ENCODE measurements around the gene SLIT3. TPM values are rescaled to one million over a fixed set of nuclear protein-coding genes. Genes with fewer than 3 reads are reported as not detected.
"Not testable (repeated sequence)": the region's sequence is repeated elsewhere in the genome, so short reads cannot be mapped to it uniquely, and the experiment has no call there.

Gene SLIT3
- total RNA-seq, 1 donor from 2014 or later = 3.5 TPM

DNA sequence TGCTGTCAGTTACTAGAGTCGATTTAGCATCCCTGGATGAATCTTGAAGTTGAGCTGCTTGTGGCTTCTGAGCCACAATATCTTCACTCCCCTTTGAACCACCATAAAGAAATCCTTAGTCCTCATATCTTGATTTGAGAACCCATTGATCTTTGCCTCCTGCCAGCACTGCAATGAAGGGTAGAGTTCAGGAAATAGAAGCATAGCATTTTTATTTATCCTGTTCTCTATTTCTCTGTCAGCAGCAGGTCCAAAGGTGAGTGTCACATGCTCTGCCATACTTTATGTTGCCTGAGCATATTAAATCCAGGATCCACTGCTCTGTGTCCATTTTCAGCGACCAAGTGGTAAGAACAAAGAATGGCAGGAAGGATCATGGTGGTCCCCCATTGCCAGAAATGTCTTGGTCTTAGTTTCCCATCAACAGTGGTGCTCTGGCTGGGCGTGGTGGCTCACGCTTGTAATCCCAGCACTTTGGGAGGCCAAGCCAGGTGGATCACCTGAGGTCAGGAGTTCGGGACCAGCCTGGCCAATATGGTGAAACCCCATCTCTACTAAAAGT lies 641.6 kb downstream of the SLIT3 start:
- ATAC-seq = no peak

DNA sequence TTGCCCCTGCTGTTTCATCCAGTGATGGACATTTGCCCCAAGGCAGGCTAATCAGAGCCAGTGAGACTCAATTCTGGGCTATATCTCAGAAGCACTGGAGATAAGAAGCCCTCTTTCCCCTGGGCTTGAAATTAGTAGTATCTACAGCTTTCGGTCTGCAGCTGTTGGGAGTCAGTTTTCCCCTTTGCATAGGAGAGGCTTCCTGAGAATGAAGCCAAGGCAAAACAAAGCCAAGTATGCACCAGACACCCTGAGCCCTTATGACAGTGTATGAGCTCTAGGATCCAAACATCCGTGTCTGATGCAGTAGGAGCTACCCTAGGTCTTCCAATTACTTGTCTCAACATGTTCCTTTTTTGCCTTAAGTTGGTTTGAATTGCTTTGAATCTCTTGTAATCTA lies 642.5 kb downstream of the SLIT3 start:
- peak; percentile 77 for ATAC-seq

DNA sequence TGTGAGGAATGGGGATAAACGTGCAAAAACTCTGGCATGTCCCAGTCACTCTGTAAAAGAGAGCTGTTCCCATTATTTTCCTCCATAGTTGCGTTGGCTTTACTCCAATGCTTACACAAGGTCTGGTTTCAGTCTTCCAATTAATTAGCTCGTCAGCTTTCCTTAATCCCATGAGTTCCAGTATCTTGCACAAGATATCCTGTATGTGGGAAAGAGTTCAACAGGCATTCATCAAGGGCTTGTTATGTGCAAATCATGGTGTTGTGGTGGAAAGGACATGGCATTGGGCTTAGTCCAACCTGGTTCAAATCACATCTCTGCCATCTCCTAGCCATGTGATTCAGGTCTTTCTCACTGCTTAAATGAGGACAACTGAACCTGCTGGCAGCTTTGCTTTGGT lies 644.3 kb downstream of the SLIT3 start:
- ATAC-seq = peak; percentile 83

DNA sequence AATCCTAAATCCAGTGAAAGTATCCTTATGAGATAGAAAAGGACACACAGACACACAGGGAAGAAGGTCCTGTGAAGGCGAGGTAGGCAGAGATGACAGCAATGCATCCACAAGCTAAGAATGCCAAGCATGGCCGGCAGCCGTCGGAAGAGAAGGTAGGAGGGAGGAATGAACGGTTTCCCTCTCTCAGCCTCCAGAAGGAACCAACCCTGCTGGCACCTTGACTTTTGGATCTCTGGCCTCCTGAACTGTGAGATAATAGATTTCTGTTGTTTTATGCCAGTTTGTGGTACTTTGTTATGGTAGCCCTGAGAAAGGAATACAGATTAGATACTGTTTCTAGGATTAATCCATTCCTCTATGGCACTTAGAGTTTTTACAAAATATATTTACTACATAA lies 645.6 kb downstream of the SLIT3 start:
- no peak for ATAC-seq

DNA sequence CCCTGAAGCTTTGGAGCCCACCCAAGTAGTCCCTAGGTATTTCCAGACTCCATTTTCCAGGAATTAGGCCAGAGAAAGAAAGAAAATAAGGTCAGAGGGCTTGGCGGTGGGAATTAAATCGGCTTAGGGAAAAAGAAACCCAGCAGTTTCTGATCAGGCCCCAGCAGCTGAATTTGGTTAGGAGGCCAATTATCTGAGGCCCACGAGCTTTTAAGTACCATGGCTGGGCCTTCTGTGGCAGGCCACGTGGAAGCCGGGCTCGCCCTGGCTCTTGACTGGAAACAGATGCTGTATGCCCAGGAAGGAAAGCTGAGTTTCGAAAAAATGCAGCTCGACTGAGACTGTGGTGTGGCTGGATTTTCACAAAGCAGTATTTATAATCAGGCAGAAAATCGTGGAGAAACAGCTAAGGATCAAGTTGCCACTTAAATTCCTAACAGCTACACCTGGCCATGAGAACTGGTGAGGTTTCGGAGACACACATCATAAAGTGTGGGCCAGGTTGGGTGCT lies 646.7 kb downstream of the SLIT3 start:
- no peak for ATAC-seq

DNA sequence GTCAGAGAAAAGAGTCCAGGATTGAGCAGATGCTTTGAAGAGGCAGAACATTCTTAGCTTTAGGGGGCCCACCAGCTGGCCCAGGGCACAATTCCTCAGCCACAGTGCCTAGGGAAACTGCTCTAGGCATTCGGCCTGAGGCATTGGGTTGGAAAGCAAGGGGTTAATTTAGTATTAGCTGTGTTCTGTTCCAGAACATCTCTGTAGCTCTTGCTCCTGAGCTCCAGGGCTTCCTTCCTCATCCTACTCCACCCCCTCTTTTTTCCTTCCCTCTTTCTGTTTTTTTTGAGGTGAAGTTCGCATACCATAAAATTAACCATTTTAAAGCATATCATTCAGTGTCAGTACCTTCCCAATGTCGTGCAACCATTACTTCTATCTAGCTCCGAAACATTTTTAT lies 647.3 kb downstream of the SLIT3 start:
- ATAC-seq = no peak

DNA sequence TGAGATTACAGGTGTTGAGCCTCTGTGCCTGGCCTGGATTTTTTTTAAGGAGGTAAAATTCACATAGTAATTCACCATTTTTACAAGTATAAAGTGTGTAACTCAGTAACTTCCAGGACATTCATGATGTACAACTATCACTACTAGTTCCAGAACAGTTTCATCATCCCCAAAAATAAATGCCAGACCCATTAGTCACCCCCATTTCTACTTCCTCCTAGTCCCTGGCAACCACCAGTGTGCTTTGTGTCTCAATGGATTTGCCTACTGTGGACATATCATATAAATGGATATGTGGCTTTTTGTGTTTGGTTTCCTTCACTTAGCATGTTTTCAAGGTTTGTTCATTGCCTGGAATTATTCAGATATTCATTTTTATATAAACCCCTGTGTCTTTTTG lies 649.3 kb downstream of the SLIT3 start:
- peak; percentile 73 for ATAC-seq

DNA sequence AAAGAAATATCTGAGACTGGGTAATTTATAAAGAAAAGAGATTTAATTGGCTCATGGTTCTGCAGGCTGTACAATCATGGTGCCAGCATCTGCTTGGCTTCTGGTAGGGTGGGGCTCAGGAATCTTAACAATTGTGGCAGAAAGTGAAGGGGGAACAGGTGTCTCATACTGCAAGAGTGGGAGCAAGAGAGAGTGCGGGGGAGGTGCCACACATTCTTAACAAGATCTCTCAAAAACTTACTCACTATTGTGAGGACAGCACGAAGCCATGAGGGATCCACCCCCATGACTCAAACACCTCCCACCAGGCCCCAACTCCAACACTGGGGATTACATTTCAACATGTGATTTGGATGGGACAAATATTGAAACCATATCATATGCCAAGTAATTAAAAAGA lies 651.6 kb downstream of the SLIT3 start:
- no peak for ATAC-seq

DNA sequence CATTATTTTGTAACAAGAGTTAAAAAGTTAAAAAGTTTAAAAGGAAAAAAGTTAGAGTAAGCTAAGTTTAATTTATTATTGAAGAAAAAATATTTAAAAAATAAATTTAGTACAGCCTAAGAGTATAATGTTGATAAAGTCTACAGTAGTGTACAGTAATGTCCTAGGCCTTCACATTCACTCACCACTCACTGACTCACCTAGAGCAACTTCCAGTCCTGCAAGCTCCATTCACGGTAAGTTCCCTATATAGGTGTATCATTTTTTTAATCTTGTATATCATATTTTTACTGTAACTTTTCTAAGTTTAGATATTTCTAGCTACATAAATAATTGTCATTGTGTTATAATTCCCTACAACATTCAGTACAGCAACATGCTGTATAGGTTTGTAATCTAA lies 652.4 kb downstream of the SLIT3 start:
- ATAC-seq = no peak

DNA sequence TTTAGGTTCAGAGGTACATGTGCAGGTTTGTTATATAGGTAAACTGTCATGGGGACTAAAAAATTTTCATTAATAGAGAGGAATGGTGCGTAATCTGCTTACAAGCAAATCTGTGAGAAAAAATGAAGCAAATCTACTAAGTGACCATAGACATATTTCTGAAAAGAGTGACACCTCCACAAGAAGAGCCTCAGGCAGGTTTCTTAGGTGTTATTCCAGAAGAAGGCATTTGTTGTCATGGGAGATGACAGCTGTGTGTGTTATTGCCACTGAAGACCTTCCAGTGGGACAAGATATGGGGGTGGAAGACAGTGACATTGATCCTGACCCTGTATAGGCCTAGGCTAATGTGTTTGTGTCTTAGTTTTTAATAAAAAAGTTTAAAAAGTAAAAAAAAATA lies 652.9 kb downstream of the SLIT3 start:
- ATAC-seq = no peak

DNA sequence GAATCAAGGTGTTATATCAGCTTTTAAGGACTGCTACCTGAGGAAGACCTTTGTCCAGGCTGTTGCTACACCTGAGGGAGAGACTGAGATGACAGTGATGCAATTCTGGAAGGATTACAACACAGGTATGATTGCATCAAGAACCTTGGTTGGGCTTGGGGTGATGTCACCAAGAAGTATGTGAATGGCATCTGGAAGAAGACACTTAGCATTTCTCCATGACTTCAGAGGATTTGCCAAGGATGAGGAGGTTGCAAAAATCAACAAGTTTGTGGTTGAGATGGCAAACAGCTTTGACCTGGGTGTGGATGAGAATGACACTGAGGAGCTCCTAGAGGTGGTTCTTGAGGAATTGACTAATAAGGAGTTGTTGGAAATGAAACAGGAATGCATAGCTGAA lies 653.9 kb downstream of the SLIT3 start:
- peak; percentile 93 for ATAC-seq

DNA sequence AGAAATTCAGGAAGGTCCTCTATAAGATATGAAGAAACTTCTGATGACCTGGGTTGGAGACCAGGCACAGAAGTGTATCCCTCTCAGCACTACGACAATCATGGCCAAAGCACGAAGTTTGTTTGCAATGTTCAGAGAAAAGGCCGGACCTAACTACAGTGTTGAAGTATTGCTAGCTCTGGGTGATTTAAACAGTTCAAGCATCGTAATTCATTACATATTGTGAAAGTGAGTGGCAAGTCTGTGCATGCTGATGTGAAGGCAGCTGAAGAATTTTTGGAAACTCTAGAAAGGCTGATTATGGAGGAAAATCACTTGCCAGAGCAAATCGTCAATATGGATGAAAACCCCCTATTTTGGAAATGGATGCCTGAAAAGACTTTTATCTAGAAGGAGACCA lies 654.6 kb downstream of the SLIT3 start:
- ATAC-seq = peak; percentile 70

DNA sequence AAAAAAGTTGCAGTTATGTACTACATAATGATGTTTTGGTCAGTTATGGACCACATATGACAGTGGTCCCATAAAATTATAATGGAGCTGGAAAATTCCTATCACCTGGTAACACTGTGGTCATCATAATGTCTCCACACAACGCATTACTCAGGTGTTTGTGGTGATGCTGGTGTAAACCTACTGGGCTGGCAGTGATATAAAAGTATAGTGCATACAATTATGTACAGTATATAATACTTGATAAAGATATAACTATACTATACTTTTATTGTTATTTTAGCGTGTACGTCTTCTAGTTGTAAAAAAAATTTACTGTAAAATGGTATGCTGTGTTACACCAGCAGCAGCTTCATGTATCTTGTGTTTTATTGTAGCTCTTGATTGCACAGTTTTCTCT lies 655.7 kb downstream of the SLIT3 start:
- ATAC-seq = no peak

DNA sequence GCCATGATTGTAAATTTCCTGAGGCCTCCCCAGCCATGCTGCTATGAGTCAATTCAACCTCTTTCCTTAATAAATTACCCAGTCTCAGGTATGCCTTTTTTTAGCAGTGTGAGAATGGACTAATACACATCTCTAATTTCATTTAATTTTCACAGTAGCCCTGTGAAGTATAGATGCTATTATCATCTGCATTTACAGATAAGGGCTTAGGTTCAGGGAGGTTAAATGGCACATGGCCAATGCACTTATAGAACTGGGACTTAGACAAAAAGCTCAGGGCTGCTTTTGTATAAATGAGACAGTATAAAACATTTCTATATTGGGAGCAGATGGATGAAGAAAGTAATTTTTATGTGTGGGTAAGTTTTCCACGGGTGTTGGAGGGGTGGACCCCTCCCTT lies 658.9 kb downstream of the SLIT3 start:
- ATAC-seq = no peak

DNA sequence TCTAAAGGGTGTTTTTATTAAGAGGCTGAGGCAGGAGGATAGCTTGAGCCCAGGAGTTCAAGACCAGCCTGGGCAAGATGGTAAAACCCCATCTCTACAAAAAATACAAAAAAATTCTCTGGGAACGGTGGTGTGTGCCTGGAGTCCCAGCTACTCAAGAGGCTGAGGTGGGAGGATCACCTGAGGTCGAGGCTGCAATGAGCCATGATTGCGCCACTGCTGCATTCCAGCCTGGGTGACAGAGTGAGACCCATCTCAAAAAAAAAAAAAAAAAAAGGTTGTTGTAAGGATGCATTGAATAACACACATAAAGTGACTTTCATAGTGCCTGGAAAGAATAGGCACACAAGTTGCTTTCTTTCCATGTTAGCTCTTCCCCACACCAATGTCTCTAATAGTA lies 662.1 kb downstream of the SLIT3 start:
- not testable (repeated sequence) for ATAC-seq

DNA sequence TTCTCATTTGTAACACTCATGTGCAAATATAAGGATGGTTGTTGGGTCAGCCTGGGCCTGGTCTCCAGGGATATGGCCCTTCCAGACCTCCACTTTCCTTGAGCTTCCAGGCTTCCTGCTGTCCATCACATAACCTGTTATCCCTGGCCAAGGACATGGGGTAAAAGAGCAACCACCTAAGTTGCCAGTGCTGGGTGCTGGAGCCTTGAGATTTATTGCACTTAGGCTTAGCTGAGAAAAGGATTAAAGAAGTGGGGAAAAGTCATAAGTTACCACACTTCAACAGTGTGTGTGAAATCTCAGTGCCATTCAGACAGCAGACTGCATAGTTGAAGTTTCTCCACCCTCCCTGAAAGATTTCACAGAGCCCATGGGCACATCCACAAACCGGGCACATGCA lies 663.1 kb downstream of the SLIT3 start:
- ATAC-seq = peak; percentile 29

DNA sequence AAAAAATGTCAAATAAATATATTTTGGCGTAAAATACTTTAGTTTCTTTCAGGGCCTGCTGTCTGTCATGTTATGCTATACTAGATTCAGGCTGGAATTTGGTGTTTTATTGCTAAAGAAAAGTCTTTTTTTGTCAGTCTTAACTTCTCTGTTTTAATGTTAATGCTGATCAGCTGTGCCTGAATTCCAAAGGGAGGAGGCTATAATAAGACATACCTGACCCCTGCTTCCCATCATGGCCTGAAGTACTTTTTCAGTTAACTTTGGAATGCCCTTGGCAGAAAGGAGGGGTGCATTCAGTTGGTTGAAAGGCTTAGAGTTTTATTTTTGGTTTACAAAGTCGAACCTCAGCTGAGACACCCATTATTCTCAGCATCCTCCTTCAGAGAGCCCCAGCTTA lies 663.7 kb downstream of the SLIT3 start:
- no peak for ATAC-seq

DNA sequence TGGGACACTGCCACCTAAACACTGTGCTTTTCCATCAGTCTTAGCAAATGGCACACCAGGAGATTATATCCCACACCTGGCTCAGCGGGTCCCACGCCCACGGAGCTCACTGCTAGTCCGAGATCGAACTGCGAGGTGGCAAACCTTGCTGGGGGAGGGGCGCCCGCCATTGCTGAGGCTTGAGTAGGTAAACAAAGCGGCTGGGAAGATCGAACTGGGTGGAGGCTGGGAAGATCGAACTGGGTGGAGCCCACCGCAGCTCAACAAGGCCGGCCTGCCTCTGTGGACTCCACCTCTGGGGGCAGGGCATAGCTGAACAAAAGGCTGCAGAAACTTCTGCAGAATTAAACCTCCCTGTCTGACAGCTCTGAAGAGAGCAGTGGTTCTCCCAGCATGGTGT lies 670.0 kb downstream of the SLIT3 start:
- peak; percentile 35 for ATAC-seq

DNA sequence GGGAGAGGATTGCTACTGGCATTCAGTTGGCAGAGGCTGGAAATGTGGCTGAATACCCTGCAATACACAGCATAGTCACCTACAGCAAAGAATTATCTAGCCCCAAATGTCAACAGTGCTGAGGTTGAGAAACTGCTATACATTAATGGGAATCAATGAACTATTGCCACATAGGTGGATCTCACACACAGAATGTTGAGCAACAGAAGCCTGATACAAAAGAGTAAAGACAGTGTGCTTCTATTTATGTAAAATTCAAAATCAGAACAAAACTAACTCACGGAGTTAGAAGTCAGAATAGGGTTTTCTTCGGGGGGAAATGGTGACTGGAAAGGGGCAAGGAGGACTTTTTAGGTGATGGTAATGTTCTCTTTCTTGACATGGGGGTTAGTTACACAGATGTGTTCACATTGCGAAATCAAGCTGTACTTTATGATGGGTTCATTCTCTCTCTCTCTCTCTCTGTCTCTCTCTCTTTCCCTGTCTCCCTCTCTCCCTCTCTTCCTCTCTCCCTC lies 676.0 kb downstream of the SLIT3 start:
- peak; percentile 88 for ATAC-seq

DNA sequence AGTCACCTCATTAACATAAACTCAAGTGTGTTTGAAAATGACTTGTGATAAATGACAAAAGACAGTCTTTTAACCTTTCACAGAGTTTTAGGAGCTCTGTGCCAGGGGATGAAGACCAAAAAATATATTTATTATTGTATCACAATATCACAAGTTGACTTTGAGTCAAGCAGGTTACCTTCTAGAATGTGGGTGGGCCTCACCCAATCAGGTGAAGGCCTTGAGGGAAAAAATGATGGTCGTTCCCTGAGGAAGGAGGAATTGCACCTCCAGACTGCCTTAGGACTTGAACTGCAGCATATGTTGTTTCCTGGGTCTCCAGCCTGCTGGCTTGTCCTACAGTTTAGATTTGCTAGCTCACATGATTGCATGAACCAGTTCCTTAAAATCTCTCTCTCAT lies 680.1 kb downstream of the SLIT3 start:
- ATAC-seq = no peak

DNA sequence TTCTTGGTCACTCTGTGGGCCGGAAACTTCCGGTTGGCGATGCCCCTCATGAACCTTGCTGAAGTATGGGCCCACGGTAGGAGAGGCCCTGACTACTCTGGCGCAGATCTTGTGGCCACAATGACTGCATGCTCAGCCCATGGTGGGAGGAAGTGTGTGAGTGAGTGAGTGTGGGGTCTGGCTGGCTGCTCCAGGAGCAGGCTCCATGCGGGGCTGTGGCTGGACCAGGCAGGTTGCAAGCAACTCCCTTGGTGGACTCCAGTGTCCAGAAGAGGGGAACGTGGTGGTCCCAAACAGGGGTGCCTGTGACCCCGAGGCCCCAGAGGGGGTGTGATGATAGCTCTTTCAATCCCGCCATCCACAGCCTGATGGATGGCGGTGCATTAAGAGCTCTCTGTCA lies 686.3 kb downstream of the SLIT3 start:
- ATAC-seq = no peak

DNA sequence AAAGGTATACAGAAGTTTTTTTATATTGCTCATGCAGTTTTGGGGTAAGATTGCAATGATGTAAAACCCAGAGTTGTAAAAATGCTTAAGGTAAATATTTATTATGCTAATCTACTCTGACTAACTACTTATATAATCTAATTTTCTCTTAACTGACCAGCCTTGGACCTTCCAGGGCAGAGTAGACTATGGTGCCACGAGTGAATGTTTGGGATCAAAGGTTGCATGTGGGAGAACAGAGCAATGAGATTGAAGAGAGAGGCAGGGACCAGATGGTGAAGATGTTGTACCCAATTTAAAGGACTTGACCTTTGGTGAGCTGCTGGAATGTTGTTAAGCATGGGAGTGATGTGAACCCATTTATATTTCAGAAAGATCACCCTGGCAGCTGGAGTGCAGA lies 686.9 kb downstream of the SLIT3 start:
- ATAC-seq = no peak

DNA sequence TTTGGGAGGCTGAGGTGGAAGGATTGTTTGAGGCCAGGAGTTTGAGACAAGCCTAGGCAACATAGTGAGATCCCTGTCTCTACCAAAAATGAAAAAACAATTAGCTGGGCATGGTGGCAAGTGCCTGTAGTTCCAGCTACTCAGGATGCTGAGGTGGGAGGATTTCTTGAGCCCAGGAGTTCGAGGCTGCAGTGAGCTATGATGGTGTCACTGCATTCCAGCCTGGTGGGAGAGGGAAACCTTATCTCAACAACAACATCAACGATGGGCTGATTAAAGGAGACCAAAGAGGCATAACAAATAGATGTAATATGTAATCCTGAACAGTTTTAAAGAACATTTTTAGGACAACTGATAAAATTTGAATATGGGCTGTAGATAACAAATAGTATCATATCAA lies 687.5 kb downstream of the SLIT3 start:
- ATAC-seq = no peak

DNA sequence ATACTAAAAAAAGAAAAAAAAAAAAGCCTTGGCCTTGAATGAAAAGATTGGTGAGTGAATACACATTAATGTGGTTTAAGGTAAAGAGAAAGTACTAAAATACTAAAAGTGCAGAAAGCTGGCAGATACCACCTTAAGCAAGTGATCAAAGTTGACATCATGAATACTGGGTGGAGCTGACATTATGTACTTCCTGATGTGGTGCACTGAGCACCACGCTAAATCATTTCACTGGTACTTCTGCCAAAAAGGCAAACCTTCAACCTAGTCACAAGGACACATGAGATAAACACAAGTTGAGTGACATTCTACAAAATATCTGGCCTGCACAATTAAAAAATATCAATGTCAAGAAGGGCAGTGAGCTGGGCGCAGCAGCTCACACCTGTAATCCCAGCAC lies 687.9 kb downstream of the SLIT3 start:
- peak; percentile 67 for ATAC-seq

DNA sequence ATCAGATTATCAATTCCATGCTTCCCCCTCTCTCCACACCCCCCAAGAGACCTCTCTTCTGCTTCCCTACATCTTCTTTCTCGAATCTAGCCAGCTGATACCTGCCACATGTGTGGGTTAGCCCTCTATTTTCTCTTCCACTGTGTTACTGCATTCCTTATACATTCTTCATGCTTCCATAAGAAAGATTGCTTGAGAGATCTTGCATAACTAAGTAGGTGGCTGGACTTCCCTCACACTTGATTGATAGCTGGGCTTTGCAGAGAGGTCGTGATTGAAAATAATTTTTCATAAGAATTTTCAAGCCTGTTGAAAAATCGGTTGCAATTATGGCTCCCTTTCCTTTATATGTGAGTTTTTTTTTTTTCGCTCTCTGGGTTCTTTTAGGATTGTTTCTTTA lies 688.8 kb downstream of the SLIT3 start:
- ATAC-seq = no peak
